H9 (cell line): Measurements from ENCODE around the gene VAMP8. TPM values are rescaled to one million over a fixed set of nuclear protein-coding genes. Genes with fewer than 3 reads are reported as not detected.

Experiments
- DNase-seq: peaks from one replicate; pipeline ENCODE4 v3.0.0-alpha.2; 2017
- H2AFZ ChIP-seq: one replicate; pipeline ENCODE4 v1.6.1; 2013; ENCODE audit warnings: mild to moderate bottlenecking, low read length, control low read depth, moderate library complexity
- H2AK5ac ChIP-seq: 2 replicates; pipeline ENCODE4 v1.6.1; 2013; ENCODE audit warnings: low read length, control low read depth, mixed read lengths; ENCODE audit not compliant: insufficient read length
- H2BK120ac ChIP-seq: one replicate; pipeline ENCODE4 v1.6.1; 2013; ENCODE audit warnings: low read depth, mild to moderate bottlenecking, low read length, control low read depth, inconsistent platforms; ENCODE audit not compliant: poor library complexity, severe bottlenecking
- H2BK12ac ChIP-seq: 2 replicates; pipeline ENCODE4 v1.6.1; 2013; ENCODE audit warnings: low read length, control low read depth, mixed read lengths, low read depth; ENCODE audit not compliant: insufficient read length
- H2BK15ac ChIP-seq: 2 replicates; pipeline ENCODE4 v1.6.1; 2013; ENCODE audit warnings: low read depth, low read length, control low read depth
- H2BK20ac ChIP-seq: one replicate; pipeline ENCODE4 v1.6.1; 2013; ENCODE audit warnings: low read depth, mild to moderate bottlenecking, low read length, control low read depth, inconsistent platforms; ENCODE audit not compliant: poor library complexity, severe bottlenecking
- H2BK5ac ChIP-seq: 2 replicates; pipeline ENCODE4 v1.6.1; 2013; ENCODE audit warnings: low read length, control low read depth, mixed read lengths; ENCODE audit not compliant: insufficient read length
- H3K14ac ChIP-seq: 2 replicates; pipeline ENCODE4 v1.6.1; 2013; ENCODE audit warnings: low read length, control low read depth; ENCODE audit not compliant: insufficient read depth
- H3K18ac ChIP-seq: 2 replicates; pipeline ENCODE4 v1.6.1; 2013; ENCODE audit warnings: low read depth, mild to moderate bottlenecking, mixed read lengths, low read length, control low read depth; ENCODE audit not compliant: insufficient read length
- H3K23ac ChIP-seq: 2 replicates; pipeline ENCODE4 v1.6.1; 2013; ENCODE audit warnings: low read length, control low read depth, mixed read lengths, low read depth; ENCODE audit not compliant: insufficient read length
- H3K23me2 ChIP-seq: 2 replicates; pipeline ENCODE4 v1.6.1; 2013; ENCODE audit warnings: low read depth, mild to moderate bottlenecking, mixed read lengths, low read length, control low read depth; ENCODE audit not compliant: insufficient read length, poor library complexity, severe bottlenecking
- H3K27ac ChIP-seq: 2 replicates; pipeline ENCODE4 v1.5.1; 2013; ENCODE audit warnings: low read length, control low read depth, mixed read lengths, low read depth; ENCODE audit not compliant: insufficient read length
- H3K27me3 ChIP-seq: 2 replicates; pipeline ENCODE4 v1.6.1; 2013; ENCODE audit warnings: low read length, control low read depth, inconsistent platforms; ENCODE audit not compliant: insufficient read depth
- H3K4ac ChIP-seq: 2 replicates; pipeline ENCODE4 v1.6.1; 2013; ENCODE audit warnings: low read depth, mild to moderate bottlenecking, control low read depth, inconsistent platforms, low read length, moderate library complexity
- H3K4me1 ChIP-seq: 2 replicates; pipeline ENCODE4 v1.6.1; 2013; ENCODE audit warnings: low read length, control low read depth, inconsistent platforms; ENCODE audit not compliant: insufficient read depth
- H3K4me2 ChIP-seq: 2 replicates; pipeline ENCODE4 v1.6.1; 2013; ENCODE audit warnings: low read length, control low read depth, mixed read lengths; ENCODE audit not compliant: insufficient read length, insufficient read depth
- H3K56ac ChIP-seq: 2 replicates; pipeline ENCODE4 v1.6.1; 2013; ENCODE audit warnings: low read depth, mild to moderate bottlenecking, mixed read lengths, low read length, control low read depth; ENCODE audit not compliant: insufficient read length
- H3K79me1 ChIP-seq: 2 replicates; pipeline ENCODE4 v1.6.1; 2013; ENCODE audit warnings: low read depth, mild to moderate bottlenecking, moderate library complexity, low read length, control low read depth, inconsistent platforms; ENCODE audit not compliant: insufficient read depth, poor library complexity, severe bottlenecking
- H3K79me2 ChIP-seq: 2 replicates; pipeline ENCODE4 v1.6.1; 2013; ENCODE audit warnings: low read length, control low read depth, inconsistent platforms; ENCODE audit not compliant: insufficient read depth
- H3K9ac ChIP-seq: 2 replicates; pipeline ENCODE4 v1.6.1; 2013; ENCODE audit warnings: low read length, control low read depth, mixed read lengths; ENCODE audit not compliant: insufficient read length; ENCODE audit errors: extremely low read depth
- H3K9me3 ChIP-seq: one replicate; pipeline ENCODE4 v1.6.1; 2013; ENCODE audit warnings: low read depth, low read length, inconsistent platforms; ENCODE audit not compliant: control insufficient read depth
- H3T11ph ChIP-seq: one replicate; pipeline ENCODE4 v1.6.1; 2013; ENCODE audit warnings: mild to moderate bottlenecking, low read length, control low read depth, inconsistent platforms
- H4K20me1 ChIP-seq: one replicate; pipeline ENCODE4 v1.6.1; 2013; ENCODE audit not compliant: control insufficient read depth, insufficient read length, insufficient read depth
- H4K5ac ChIP-seq: 2 replicates; pipeline ENCODE4 v1.6.1; 2013; ENCODE audit warnings: low read depth, mild to moderate bottlenecking, mixed read lengths, low read length, control low read depth; ENCODE audit not compliant: insufficient read length
- H4K8ac ChIP-seq: replicated peaks from 2 replicates; pipeline ENCODE4 v1.6.1; 2013; ENCODE audit warnings: low read length, control low read depth, mixed read lengths, low read depth; ENCODE audit not compliant: insufficient read length
- H4K91ac ChIP-seq: 2 replicates; pipeline ENCODE4 v1.6.1; 2013; ENCODE audit warnings: low read depth, mild to moderate bottlenecking, moderate library complexity, mixed read lengths, low read length, control low read depth; ENCODE audit not compliant: insufficient read length
- H3K27ac Mint-ChIP-seq, 3 experiments: 2 replicates in 2 of 3; 3 replicates in 1 of 3; pipeline ENCODE4 v1.8.0; 2020 to 2021; ENCODE audit warnings: mixed read lengths in 3 of 3, mild to moderate bottlenecking in 1 of 3, moderate library complexity in 1 of 3
- H3K27me3 Mint-ChIP-seq: 2 replicates; pipeline ENCODE4 v1.8.0; 2021; ENCODE audit warnings: low read depth, mild to moderate bottlenecking, moderate library complexity, mixed read lengths
- H3K36me3 Mint-ChIP-seq, 3 experiments: 2 replicates in 2 of 3; 3 replicates in 1 of 3; pipeline ENCODE4 v1.8.0; 2020 to 2021; ENCODE audit warnings: low read depth in 3 of 3, mixed read lengths in 3 of 3; ENCODE audit not compliant: insufficient read depth in 1 of 3
- H3K4me1 Mint-ChIP-seq, 2 experiments: 2 replicates each; pipeline ENCODE4 v1.8.0; 2020; ENCODE audit warnings: mixed read lengths in 2 of 2
- H3K4me3 Mint-ChIP-seq, 2 experiments: 2 replicates in 1 of 2; 3 replicates in 1 of 2; pipeline ENCODE4 v1.8.0; 2020 to 2021; ENCODE audit warnings: mild to moderate bottlenecking in 2 of 2, mixed read lengths in 2 of 2, moderate library complexity in 1 of 2
- H3K9me3 Mint-ChIP-seq, 2 experiments: 2 replicates in 1 of 2; 3 replicates in 1 of 2; pipeline ENCODE4 v1.8.0; 2020; ENCODE audit warnings: mild to moderate bottlenecking in 2 of 2, mixed read lengths in 2 of 2, moderate library complexity in 1 of 2
- total RNA-seq: library from RNA; stranded (reverse); gene quantifications from 2 replicates; pipeline ENCODE4 v1.2.1, GENCODE V29; 2021
- TF ChIP-seq, protein P1 (sequence below): fragments of 200-600 bp; sonication (generic); conservative IDR thresholded peaks from 3 replicates; pipeline ENCODE4 v1.8.0; 2021; ENCODE audit warnings: antibody characterized with exemption, mild to moderate bottlenecking

The VAMP8 gene
- total RNA-seq, 1 experiment from 2014 or later = 33.4 TPM

DNA sequence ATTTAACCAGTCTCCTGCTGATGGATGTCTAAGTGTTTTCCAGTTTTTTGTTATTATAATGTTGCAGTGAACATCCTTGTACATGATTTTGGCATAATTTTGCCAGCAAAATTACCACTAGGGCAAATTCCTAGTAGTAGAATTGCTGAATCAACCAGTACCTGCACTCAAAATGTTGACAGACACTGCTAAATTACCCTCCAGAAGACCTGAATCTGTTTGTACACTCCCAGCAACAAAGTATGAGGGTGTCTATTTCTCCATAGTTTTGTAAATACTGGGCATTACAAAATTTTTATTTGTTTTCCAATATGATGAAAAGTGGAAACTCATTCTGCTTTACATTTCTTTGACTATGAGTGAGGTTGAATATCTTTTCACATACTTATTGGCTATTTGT is 49.6 kb upstream of the VAMP8 start:
- Histone ChIP-seq H2AFZ (no peak overlapping the region), H2AK5ac (no peak overlapping the region), H3K18ac (no peak overlapping the region), H3K56ac (no peak overlapping the region), H3K79me1 (no peaks in the 10 kb centered on the region), H4K8ac (no peak overlapping the region), H2BK120ac (no peak overlapping the region), H3K27me3 (no peaks in the 10 kb centered on the region), H3T11ph (no peak overlapping the region), H4K91ac (no peak overlapping the region), H2BK20ac (no peak overlapping the region), H3K4ac (no peak overlapping the region), H3K4me1 (0 out of 2 replicates have a peak, but pooled peaks cover 5% of the 10 kb centered on the region), H4K5ac (no peak overlapping the region), H2BK15ac (no peak overlapping the region), H3K27ac (no peak overlapping the region), H3K9ac (no peak overlapping the region), H3K4me2 (no peak overlapping the region), H3K23me2 (no peaks in the 10 kb centered on the region), H3K9me3 (no peaks in the 10 kb centered on the region), H3K14ac (no peak overlapping the region), H3K79me2 (no peaks in the 10 kb centered on the region), H4K20me1 (no peaks in the 10 kb centered on the region), H2BK12ac (no peak overlapping the region), H2BK5ac (no peak overlapping the region), H3K23ac (no peak overlapping the region)
- Mint-ChIP-seq H3K27ac (no peak overlapping the region), H3K9me3 (no peaks in the 10 kb centered on the region), H3K27me3 (peaks cover 5% of the 10 kb centered on the region), H3K36me3 (no peaks in the 10 kb centered on the region), H3K4me1 (peaks cover 17 to 22% of the 10 kb centered on the region in 2 experiments), H3K4me3 (no peak overlapping the region)
- DNase-seq = no peak
- TF ChIP-seq, protein P1, sequence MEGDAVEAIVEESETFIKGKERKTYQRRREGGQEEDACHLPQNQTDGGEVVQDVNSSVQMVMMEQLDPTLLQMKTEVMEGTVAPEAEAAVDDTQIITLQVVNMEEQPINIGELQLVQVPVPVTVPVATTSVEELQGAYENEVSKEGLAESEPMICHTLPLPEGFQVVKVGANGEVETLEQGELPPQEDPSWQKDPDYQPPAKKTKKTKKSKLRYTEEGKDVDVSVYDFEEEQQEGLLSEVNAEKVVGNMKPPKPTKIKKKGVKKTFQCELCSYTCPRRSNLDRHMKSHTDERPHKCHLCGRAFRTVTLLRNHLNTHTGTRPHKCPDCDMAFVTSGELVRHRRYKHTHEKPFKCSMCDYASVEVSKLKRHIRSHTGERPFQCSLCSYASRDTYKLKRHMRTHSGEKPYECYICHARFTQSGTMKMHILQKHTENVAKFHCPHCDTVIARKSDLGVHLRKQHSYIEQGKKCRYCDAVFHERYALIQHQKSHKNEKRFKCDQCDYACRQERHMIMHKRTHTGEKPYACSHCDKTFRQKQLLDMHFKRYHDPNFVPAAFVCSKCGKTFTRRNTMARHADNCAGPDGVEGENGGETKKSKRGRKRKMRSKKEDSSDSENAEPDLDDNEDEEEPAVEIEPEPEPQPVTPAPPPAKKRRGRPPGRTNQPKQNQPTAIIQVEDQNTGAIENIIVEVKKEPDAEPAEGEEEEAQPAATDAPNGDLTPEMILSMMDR = no peak
